Stomach (tissue), 9 donors: Measurements from ENCODE around the gene SND1. TPM values are rescaled to one million over a fixed set of nuclear protein-coding genes. Genes with fewer than 3 reads are reported as not detected.

ENCODE experiments used
- DNase-seq, 2 donors: peaks; one replicate each; pipeline versions ENCODE4 v3.0.0 to v3.0.0-alpha.2; 2013 to 2019
- H3K27ac ChIP-seq, 5 donors: fragments of 200-600 bp in 4 of 5; sonication (generic) in 4 of 5; one replicate each; pipeline ENCODE4 v1.5.1; 2013 to 2019; ENCODE audit warnings: mild to moderate bottlenecking in 1 of 5, moderate library complexity in 1 of 5
- H3K27me3 ChIP-seq, 3 donors: fragments of 200-600 bp; sonication (generic); one replicate each; pipeline ENCODE4 v1.5.1; 2017 to 2019; ENCODE audit warnings: mixed run types in 1 of 3
- H3K36me3 ChIP-seq, 4 donors: fragments of 200-600 bp; sonication (generic); 1 replicate in 3 of 4; 2 replicates in 1 of 4; pipeline ENCODE4 v1.5.1; 2016 to 2019
- H3K4me1 ChIP-seq, 4 donors: fragments of 200-600 bp; sonication (generic); one replicate each; pipeline ENCODE4 v1.5.1; 2016 to 2019
- H3K4me3 ChIP-seq, 4 donors: fragments of 200-600 bp; sonication (generic) in 3 of 4; one replicate each; pipeline ENCODE4 v1.5.1; 2016 to 2019; ENCODE audit warnings: mild to moderate bottlenecking in 1 of 4
- H3K9me3 ChIP-seq, 4 donors: fragments of 200-600 bp; sonication (generic); one replicate each; pipeline ENCODE4 v1.5.1; 2016 to 2019
- EP300 ChIP-seq: sonication (generic); formaldehyde crosslinking; IDR thresholded peaks from one replicate; pipeline ENCODE4 v1.6.1; 2017; ENCODE audit warnings: antibody characterized with exemption
- POLR2A ChIP-seq, 4 donors: fragments of 450-650 bp; IDR thresholded peaks; one replicate each; pipeline ENCODE4 v1.6.1; 2016; ENCODE audit warnings: antibody characterized with exemption in 4 of 4, control low read depth in 2 of 4, mild to moderate bottlenecking in 1 of 4, moderate library complexity in 1 of 4
- POLR2AphosphoS5 ChIP-seq, 3 donors: sonication (generic); formaldehyde crosslinking; IDR thresholded peaks; one replicate each; pipeline ENCODE4 v1.6.1; 2016; ENCODE audit warnings: antibody characterized with exemption in 3 of 3
- WGBS, 5 donors: extraction: QIAGEN DNeasy Blood & Tissue Kit in 3 of 5; methylation state at CpG; one replicate each; pipeline versions ENCODE4 v1.1.5 to v1.1.7; 2013 to 2018; 5-methylcytosine and 5-hydroxymethylcytosine counted together
- intact Hi-C: fragments of 100-400 bp; cut with DNase I; formaldehyde crosslinking; loops from one replicate; pipeline ENCODE4 v1.15.1; 2023; ENCODE audit warnings: low total_unique reads
- polyA plus RNA-seq, 3 donors: library from polyadenylated mRNA; stranded (reverse); fragments of 200-250 nt; gene quantifications; one replicate each; pipeline ENCODE4 v1.2.3, GENCODE V29; 2013
- total RNA-seq, 5 donors: library from RNA; depleted of rRNA; stranded (reverse); fragments of >200 nt; gene quantifications; one replicate each; pipeline versions ENCODE4 v1.1.0 to v1.2.3, GENCODE V29; 2014 to 2016
- TF ChIP-seq, protein P1 (sequence below), 7 experiments: fragments of 450-650 bp in 4 of 7; fragments of 200-600 bp in 3 of 7; sonication (generic) in 3 of 7; IDR thresholded peaks; one replicate each; pipeline ENCODE4 v1.5.1; 2016 to 2019; ENCODE audit warnings: antibody characterized with exemption in 7 of 7, control low read depth in 2 of 7, mild to moderate bottlenecking in 1 of 7
- donor health status: healthy with polysubstance abuse.
- donor health status: Bipolar disorder and iron deficiency.
- donor health status: healthy.

Gene SND1
- total and polyA plus RNA-seq, 8 donors: 63.3 to 799 (median 126) TPM

DNA sequence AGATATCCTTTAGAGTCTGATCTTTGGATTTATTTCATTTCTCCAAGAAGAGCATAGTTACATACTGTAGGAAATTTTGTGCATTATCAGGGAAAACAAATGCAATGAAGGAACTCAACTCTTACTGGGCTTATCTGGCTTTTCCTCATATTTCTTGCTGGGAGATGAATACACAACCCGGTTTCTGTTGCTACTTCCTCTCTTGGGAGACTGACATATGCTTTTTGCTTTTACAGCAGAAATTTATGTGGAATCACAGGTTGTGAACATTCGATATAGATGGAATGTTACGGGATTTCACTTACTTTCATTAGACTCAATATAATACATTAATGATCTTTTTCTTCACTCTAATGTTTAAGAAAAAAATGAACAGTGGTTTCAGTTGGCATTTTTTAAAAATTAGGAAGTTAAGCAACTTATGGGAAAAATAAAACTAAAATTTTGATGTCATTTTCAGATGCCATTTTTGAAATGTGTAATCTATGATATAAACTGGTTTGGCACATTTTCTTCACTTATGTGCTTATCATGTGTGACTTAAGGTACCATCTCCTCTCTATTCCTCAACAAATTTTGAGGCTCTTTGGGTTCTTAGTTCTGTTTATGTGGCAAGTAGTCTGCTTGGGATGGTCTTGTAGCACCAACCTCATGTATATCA is 7.1 kb downstream of the SND1 start:
- Histone ChIP-seq H3K4me1 (peaks cover 14 to 71% (median 40%) of the 10 kb centered on the region in 4 donors), H3K4me3 (no peak overlapping the region), H3K9me3 (no peaks in the 10 kb centered on the region), H3K36me3 (peaks cover 0 to 19% (median 10%) of the 10 kb centered on the region in 4 donors), H3K27me3 (no peaks in the 10 kb centered on the region), H3K27ac (no peak overlapping the region)
- TF ChIP-seq POLR2AphosphoS5 (IDR thresholded peaks at IDR 0.05): no peak
- TF ChIP-seq POLR2A (IDR thresholded peaks at IDR 0.05): no peak
- TF ChIP-seq, protein P1, sequence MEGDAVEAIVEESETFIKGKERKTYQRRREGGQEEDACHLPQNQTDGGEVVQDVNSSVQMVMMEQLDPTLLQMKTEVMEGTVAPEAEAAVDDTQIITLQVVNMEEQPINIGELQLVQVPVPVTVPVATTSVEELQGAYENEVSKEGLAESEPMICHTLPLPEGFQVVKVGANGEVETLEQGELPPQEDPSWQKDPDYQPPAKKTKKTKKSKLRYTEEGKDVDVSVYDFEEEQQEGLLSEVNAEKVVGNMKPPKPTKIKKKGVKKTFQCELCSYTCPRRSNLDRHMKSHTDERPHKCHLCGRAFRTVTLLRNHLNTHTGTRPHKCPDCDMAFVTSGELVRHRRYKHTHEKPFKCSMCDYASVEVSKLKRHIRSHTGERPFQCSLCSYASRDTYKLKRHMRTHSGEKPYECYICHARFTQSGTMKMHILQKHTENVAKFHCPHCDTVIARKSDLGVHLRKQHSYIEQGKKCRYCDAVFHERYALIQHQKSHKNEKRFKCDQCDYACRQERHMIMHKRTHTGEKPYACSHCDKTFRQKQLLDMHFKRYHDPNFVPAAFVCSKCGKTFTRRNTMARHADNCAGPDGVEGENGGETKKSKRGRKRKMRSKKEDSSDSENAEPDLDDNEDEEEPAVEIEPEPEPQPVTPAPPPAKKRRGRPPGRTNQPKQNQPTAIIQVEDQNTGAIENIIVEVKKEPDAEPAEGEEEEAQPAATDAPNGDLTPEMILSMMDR (IDR thresholded peaks at IDR 0.05): no peak
- TF ChIP-seq EP300: no peak
- 69 to 79% (median 72%) methylated on average over 3 of the region's 3 CpGs for WGBS, 5 donors
- DNase-seq: no peak
- intact Hi-C loops: no loop called here

DNA sequence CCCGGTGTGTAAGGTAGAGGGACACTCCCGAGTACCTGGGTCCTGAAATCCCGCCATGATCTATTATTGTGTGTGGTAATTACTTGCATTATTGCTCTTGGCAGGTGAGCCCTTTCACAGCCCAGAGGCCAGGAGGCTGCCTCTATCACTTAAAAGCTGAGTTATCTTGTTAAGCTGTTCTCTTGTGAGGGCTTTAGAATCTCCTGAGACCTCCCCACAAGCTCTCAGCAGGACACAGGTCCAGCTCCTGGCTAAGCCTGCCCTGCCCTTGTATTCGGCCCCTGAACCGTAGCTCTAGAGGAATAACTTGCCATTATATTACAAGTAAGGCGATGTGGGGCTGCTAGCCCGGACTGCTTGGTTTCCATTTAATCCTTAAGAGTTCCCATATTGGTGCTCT is 13.9 kb downstream of the SND1 start:
- H3K27me3 ChIP-seq: no peaks in the 10 kb centered on the region
- DNase-seq: no peak
- intact Hi-C loops: no loop called here
- TF ChIP-seq POLR2AphosphoS5 (IDR thresholded peaks at IDR 0.05): no peak
- no peak for TF ChIP-seq EP300
- no peak for TF ChIP-seq POLR2A (IDR thresholded peaks at IDR 0.05)
- TF ChIP-seq, protein P1 (IDR thresholded peaks at IDR 0.05): no peak
- 78 to 90% (median 83%) methylated on average over 7 of the region's 7 CpGs for WGBS, 5 donors
- no peaks in the 10 kb centered on the region for H3K9me3 ChIP-seq
- no peak overlapping the region for H3K27ac ChIP-seq
- H3K4me1 ChIP-seq: peaks cover 6 to 56% (median 28%) of the 10 kb centered on the region in 4 donors
- H3K4me3 ChIP-seq: no peak overlapping the region
- H3K36me3 ChIP-seq: peaks cover 0 to 14% (median 4%) of the 10 kb centered on the region in 4 donors

DNA sequence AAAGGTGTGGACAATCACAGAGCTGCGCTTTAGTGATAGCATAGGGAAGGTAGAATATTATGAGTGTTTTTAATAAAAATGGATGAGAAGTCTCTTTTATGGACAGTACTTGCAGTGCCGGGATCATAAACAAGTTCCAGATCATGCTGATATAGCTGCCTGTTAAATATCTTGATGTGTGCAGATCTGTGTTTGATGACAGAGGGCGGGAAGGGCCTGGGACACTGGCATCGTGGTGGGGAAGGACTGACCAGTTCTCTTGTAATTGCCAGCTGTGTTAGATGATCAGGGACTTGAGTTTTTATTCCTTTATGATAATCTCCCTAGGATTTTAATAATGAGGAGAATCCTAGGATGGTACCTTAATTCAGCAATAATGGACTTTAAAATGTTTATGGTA is 14.6 kb downstream of the SND1 start:
- TF ChIP-seq POLR2A (IDR thresholded peaks at IDR 0.05) (no peak), EP300 (no peak), POLR2AphosphoS5 (IDR thresholded peaks at IDR 0.05) (no peak)
- TF ChIP-seq, protein P1 (IDR thresholded peaks at IDR 0.05): no peak
- no peaks in the 10 kb centered on the region for H3K27me3 ChIP-seq
- H3K27ac ChIP-seq: no peak overlapping the region
- H3K4me1 ChIP-seq: peaks cover 4 to 54% (median 26%) of the 10 kb centered on the region in 4 donors
- WGBS, 5 donors: 61 to 85% (median 70%) methylated on average over 4 of the region's 4 CpGs
- DNase-seq: no peak
- H3K9me3 ChIP-seq: no peaks in the 10 kb centered on the region
- H3K4me3 ChIP-seq: no peak overlapping the region
- peaks cover 0 to 14% (median 4%) of the 10 kb centered on the region in 4 donors for H3K36me3 ChIP-seq
- intact Hi-C loops: no loop called here

DNA sequence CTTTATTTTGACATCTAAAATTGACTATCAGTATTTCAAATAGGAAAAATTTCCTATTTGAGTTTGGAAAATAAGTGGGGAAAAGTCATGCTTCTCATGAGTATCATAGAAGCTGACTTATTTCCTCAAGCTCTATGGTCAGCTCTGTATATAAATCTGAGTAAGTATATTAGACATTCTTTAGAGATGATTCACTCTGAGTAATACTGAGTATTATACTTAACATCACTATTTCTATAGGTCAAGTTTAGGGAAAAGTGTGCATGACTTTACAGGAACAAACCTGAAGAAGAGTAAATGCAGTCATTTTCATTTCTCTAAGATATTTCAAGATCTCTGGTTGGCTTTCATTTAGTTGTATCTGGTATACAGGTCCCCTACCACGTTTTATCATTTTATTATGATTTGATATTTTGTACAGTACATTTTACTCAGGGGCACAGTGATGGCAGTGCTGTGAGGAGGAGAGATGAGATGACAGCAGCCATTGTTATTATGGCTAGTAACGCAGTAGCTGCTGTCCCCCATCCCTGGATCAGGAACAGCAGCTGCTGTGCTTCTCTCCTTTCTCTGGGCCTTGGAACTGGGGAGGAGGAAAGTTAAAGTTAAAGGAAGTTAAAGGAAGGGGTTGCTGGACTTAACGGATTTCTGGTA is 15.2 kb downstream of the SND1 start:
- Histone ChIP-seq H3K27me3 (no peaks in the 10 kb centered on the region), H3K9me3 (no peaks in the 10 kb centered on the region), H3K36me3 (peaks cover 0 to 14% (median 4%) of the 10 kb centered on the region in 4 donors), H3K4me3 (no peak overlapping the region), H3K4me1 (peaks cover 4 to 52% (median 26%) of the 10 kb centered on the region in 4 donors), H3K27ac (no peak overlapping the region)
- intact Hi-C loops: no loop called here
- no peak for DNase-seq
- 65 to 75% (median 66%) methylated on average over 3 of the region's 3 CpGs for WGBS, 5 donors
- TF ChIP-seq, protein P1 (IDR thresholded peaks at IDR 0.05): no peak
- no peak for TF ChIP-seq POLR2AphosphoS5 (IDR thresholded peaks at IDR 0.05)
- no peak for TF ChIP-seq EP300
- TF ChIP-seq POLR2A (IDR thresholded peaks at IDR 0.05): no peak
